SK-N-SH treated with all-trans-retinoic acid at 6 μM for 48 hours (cell line): ENCODE data around the gene VAC14.

Experiments
- ARNTL ChIP-seq: fragments of 450-650 bp; formaldehyde crosslinking; IDR thresholded peaks from 2 replicates; pipeline ENCODE4 v1.5.0; 2020; ENCODE audit warnings: low read depth, mild to moderate bottlenecking, moderate library complexity, borderline replicate concordance
- CSDC2 ChIP-seq: fragments of 250-450 bp; sonication (Bioruptor Pico); IDR thresholded peaks from 2 replicates; pipeline ENCODE4 v1.5.0; 2020; ENCODE audit warnings: mild to moderate bottlenecking, moderate library complexity
- ESRRG ChIP-seq: fragments of 250-450 bp; sonication (Bioruptor Pico); IDR thresholded peaks from 2 replicates; pipeline ENCODE4 v1.6.1; 2021; ENCODE audit warnings: mild to moderate bottlenecking
- OSR1 ChIP-seq: fragments of 250-450 bp; sonication (Bioruptor Pico); IDR thresholded peaks from 2 replicates; pipeline ENCODE4 v1.8.0; 2022; ENCODE audit warnings: moderate library complexity, mild to moderate bottlenecking, inconsistent platforms
- POU6F1 ChIP-seq: fragments of 250-450 bp; sonication (Bioruptor Pico); IDR thresholded peaks from 2 replicates; pipeline ENCODE4 v1.8.0; 2021; ENCODE audit warnings: low read depth, mild to moderate bottlenecking, moderate library complexity, borderline replicate concordance
- PPARA ChIP-seq: fragments of 250-450 bp; sonication (Bioruptor Pico); IDR thresholded peaks from 2 replicates; pipeline ENCODE4 v1.5.0; 2020; ENCODE audit warnings: mild to moderate bottlenecking, borderline replicate concordance
- SNAI2 ChIP-seq: fragments of 250-450 bp; sonication (Bioruptor Pico); IDR thresholded peaks from 2 replicates; pipeline ENCODE4 v1.5.0; 2020; ENCODE audit warnings: mild to moderate bottlenecking, moderate library complexity
- ZFP3 ChIP-seq: fragments of 250-450 bp; sonication (Bioruptor Pico); IDR thresholded peaks from 2 replicates; pipeline ENCODE4 v1.5.0; 2020; ENCODE audit warnings: mild to moderate bottlenecking, moderate library complexity
- ZFP30 ChIP-seq: fragments of 450-650 bp; formaldehyde crosslinking; IDR thresholded peaks from 2 replicates; pipeline ENCODE4 v1.5.0; 2022; ENCODE audit warnings: mild to moderate bottlenecking, moderate library complexity
- ZNF565 ChIP-seq: fragments of 450-650 bp; formaldehyde crosslinking; conservative IDR thresholded peaks from 2 replicates; pipeline ENCODE4 v1.5.0; 2020; ENCODE audit warnings: low read depth, mild to moderate bottlenecking, moderate library complexity
- ZNF8 ChIP-seq: fragments of 450-650 bp; formaldehyde crosslinking; IDR thresholded peaks from 2 replicates; pipeline ENCODE4 v1.5.0; 2020; ENCODE audit warnings: mild to moderate bottlenecking, moderate library complexity
- TF ChIP-seq, protein P1 (sequence below): fragments of 250-450 bp; sonication (Bioruptor Pico); IDR thresholded peaks from 2 replicates; pipeline ENCODE4 v1.8.0; 2020; ENCODE audit warnings: mild to moderate bottlenecking, moderate library complexity, borderline replicate concordance

DNA sequence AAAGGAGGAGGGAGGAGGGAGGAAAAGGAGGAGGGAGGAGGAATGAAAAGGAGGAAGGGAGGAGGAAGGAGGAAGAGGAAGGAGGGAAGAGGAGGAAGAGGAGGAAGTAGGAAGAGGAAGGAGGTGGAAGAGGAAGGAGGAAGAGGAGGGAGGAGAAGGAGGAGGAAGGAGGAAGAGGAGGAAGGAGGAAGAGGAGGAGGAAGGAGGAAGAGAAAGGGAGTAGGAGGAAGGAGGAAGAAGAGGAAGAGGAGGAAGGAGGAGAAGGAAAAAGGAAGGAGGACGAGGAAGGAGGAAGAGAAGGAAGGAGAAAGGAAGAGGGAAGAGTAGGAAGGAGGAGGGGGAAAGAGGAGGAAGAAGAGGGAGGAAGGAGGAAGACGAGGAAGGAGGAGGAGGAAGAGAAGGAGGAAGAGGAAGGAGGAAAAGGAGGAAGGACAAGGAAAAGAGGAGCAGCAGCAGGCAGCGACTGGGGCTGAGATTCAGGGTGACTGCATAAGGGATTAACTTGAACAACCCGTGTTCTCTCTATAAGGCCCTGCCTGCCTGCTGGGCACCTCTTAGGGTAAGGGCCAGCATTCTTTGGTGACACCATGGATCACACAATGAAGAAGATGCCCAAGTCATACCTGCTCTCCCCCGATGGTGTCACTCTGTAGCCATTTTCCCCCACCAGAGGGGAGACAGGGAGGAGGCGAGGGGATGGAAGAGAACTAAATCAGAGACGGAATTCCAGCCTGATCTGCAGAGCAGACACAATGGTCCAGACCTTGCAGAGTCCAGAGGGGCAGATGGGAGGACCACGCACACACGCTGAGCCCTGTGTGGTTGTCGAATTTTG, 156.0 kb downstream of the VAC14 start:
- no peak for TF ChIP-seq ZNF8 (CRISPR knock-in tag)
- no peak for TF ChIP-seq ESRRG (CRISPR knock-in tag)
- TF ChIP-seq SNAI2 (CRISPR knock-in tag) = no peak
- no peak for TF ChIP-seq OSR1
- TF ChIP-seq, protein P1, sequence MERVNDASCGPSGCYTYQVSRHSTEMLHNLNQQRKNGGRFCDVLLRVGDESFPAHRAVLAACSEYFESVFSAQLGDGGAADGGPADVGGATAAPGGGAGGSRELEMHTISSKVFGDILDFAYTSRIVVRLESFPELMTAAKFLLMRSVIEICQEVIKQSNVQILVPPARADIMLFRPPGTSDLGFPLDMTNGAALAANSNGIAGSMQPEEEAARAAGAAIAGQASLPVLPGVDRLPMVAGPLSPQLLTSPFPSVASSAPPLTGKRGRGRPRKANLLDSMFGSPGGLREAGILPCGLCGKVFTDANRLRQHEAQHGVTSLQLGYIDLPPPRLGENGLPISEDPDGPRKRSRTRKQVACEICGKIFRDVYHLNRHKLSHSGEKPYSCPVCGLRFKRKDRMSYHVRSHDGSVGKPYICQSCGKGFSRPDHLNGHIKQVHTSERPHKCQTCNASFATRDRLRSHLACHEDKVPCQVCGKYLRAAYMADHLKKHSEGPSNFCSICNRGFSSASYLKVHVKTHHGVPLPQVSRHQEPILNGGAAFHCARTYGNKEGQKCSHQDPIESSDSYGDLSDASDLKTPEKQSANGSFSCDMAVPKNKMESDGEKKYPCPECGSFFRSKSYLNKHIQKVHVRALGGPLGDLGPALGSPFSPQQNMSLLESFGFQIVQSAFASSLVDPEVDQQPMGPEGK (CRISPR knock-in tag) = no peak
- no peak for TF ChIP-seq CSDC2 (CRISPR knock-in tag)
- no peak for TF ChIP-seq ZFP30 (CRISPR knock-in tag)
- TF ChIP-seq PPARA (CRISPR knock-in tag) = no peak
- no peak for TF ChIP-seq ARNTL
- no peak for TF ChIP-seq ZNF565 (CRISPR knock-in tag)
- no peak for TF ChIP-seq POU6F1
- TF ChIP-seq ZFP3 (CRISPR knock-in tag) = no peak
